HepG2 (cell line): ENCODE measurements around the gene GDAP1L1. TPM values are rescaled to one million over a fixed set of nuclear protein-coding genes. Genes with fewer than 3 reads are reported as not detected.

Source experiments
- BRF2 ChIP-seq: sonication (generic); formaldehyde crosslinking; IDR thresholded peaks from 2 replicates; pipeline ENCODE4 v1.8.1; 2022; ENCODE audit warnings: mild to moderate bottlenecking, missing genetic modification reagents
- CENPT ChIP-seq: sonication (generic); formaldehyde crosslinking; IDR thresholded peaks from 2 replicates; pipeline ENCODE4 v1.8.0; 2022; ENCODE audit warnings: low read depth, mild to moderate bottlenecking, moderate library complexity, missing genetic modification reagents
- CHD2 ChIP-seq: IDR thresholded peaks from 2 replicates; pipeline ENCODE4 v1.6.1; 2011; ENCODE audit warnings: low read depth, low read length, improper control_type of control experiment
- GATAD2A ChIP-seq: IDR thresholded peaks from 2 replicates; pipeline ENCODE4 v1.6.1; 2016
- IRF1 ChIP-seq: sonication (generic); formaldehyde crosslinking; IDR thresholded peaks from 2 replicates; pipeline ENCODE4 v1.4.0; 2020; ENCODE audit warnings: low read depth, mild to moderate bottlenecking, missing genetic modification reagents
- KDM5A ChIP-seq: fragments of 200-600 bp; sonication (generic); IDR thresholded peaks from 2 replicates; pipeline ENCODE4 v1.7.0; 2018; ENCODE audit warnings: antibody characterized with exemption, mild to moderate bottlenecking, low read length, borderline replicate concordance
- KLF6 ChIP-seq: IDR thresholded peaks from 2 replicates; pipeline ENCODE4 v1.8.0; 2016; ENCODE audit warnings: missing biosample characterization, missing genetic modification reagents
- MAFG ChIP-seq: sonication (generic); formaldehyde crosslinking; IDR thresholded peaks from 2 replicates; pipeline ENCODE4 v1.5.1; 2020; ENCODE audit warnings: mild to moderate bottlenecking, missing genetic modification reagents
- MIER3 ChIP-seq: IDR thresholded peaks from 2 replicates; pipeline ENCODE4 v1.6.1; 2016; ENCODE audit warnings: missing compliant biosample characterization, borderline replicate concordance
- MTA1 ChIP-seq: sonication (generic); formaldehyde crosslinking; IDR thresholded peaks from 2 replicates; pipeline ENCODE4 v1.4.0; 2020; ENCODE audit warnings: missing genetic modification reagents, mild to moderate bottlenecking, borderline replicate concordance
- NCOR1 ChIP-seq: fragments of 200-600 bp; sonication (generic); IDR thresholded peaks from 2 replicates; pipeline ENCODE4 v1.7.0; 2017; ENCODE audit warnings: antibody characterized with exemption, low read length, borderline replicate concordance
- SALL1 ChIP-seq: sonication (generic); formaldehyde crosslinking; IDR thresholded peaks from 2 replicates; pipeline ENCODE4 v1.8.0; 2022; ENCODE audit warnings: mild to moderate bottlenecking, missing genetic modification reagents
- TCF12 ChIP-seq, 2 experiments: fragments of 450-650 bp in 1 of 2; sonication (generic) in 1 of 2; formaldehyde crosslinking in 1 of 2; IDR thresholded peaks; 2 replicates each; pipeline versions ENCODE4 v1.6.1 to v1.8.0; 2017 to 2022; ENCODE audit warnings: antibody characterized with exemption in 1 of 2, mild to moderate bottlenecking in 1 of 2, missing genetic modification reagents in 1 of 2, moderate library complexity in 1 of 2
- TERF1 ChIP-seq: sonication (generic); formaldehyde crosslinking; IDR thresholded peaks from 2 replicates; pipeline ENCODE4 v1.8.0; 2022; ENCODE audit warnings: mild to moderate bottlenecking, missing genetic modification reagents, moderate library complexity
- USF2 ChIP-seq, 2 experiments: sonication (generic) in 1 of 2; formaldehyde crosslinking in 1 of 2; IDR thresholded peaks; 2 replicates each; pipeline versions ENCODE4 v1.5.1 to v1.6.1; 2011 to 2020; ENCODE audit warnings: borderline replicate concordance in 1 of 2, low read depth in 1 of 2, low read length in 1 of 2, mild to moderate bottlenecking in 1 of 2, missing genetic modification reagents in 1 of 2, moderate library complexity in 1 of 2
- ZBTB38 ChIP-seq: sonication (generic); formaldehyde crosslinking; IDR thresholded peaks from 2 replicates; pipeline ENCODE4 v1.5.1; 2020; ENCODE audit warnings: mild to moderate bottlenecking, missing genetic modification reagents
- ZNF138 ChIP-seq: sonication (generic); formaldehyde crosslinking; IDR thresholded peaks from 2 replicates; pipeline ENCODE4 v1.5.0; 2020; ENCODE audit warnings: mild to moderate bottlenecking, low read depth, missing genetic modification reagents
- ZNF232 ChIP-seq: sonication (generic); formaldehyde crosslinking; IDR thresholded peaks from 2 replicates; pipeline ENCODE4 v1.4.0; 2020; ENCODE audit warnings: missing genetic modification reagents, borderline replicate concordance
- ZNF256 ChIP-seq: sonication (generic); formaldehyde crosslinking; conservative IDR thresholded peaks from 2 replicates; pipeline ENCODE4 v1.4.0; 2020; ENCODE audit warnings: missing genetic modification reagents
- ZNF44 ChIP-seq: sonication (generic); formaldehyde crosslinking; IDR thresholded peaks from 2 replicates; pipeline ENCODE4 v1.5.1; 2020; ENCODE audit warnings: mild to moderate bottlenecking, missing genetic modification reagents
- ZNF550 ChIP-seq: sonication (generic); formaldehyde crosslinking; IDR thresholded peaks from 2 replicates; pipeline ENCODE4 v1.4.0; 2020; ENCODE audit warnings: mild to moderate bottlenecking, missing genetic modification reagents, borderline replicate concordance
- ZNF572 ChIP-seq: sonication (generic); formaldehyde crosslinking; IDR thresholded peaks from 2 replicates; pipeline ENCODE4 v1.5.1; 2020; ENCODE audit warnings: mild to moderate bottlenecking, missing genetic modification reagents
- ZNF672 ChIP-seq: sonication (generic); formaldehyde crosslinking; IDR thresholded peaks from 2 replicates; pipeline ENCODE4 v1.8.1; 2022; ENCODE audit warnings: missing genetic modification reagents
- ZNF746 ChIP-seq: sonication (generic); formaldehyde crosslinking; IDR thresholded peaks from 2 replicates; pipeline ENCODE4 v1.8.0; 2022; ENCODE audit warnings: mild to moderate bottlenecking, missing genetic modification reagents
- polyA plus RNA-seq, 8 experiments: library from polyadenylated mRNA; depleted of rRNA in 3 of 8; stranded (reverse) in 7 of 8; unstranded in 1 of 8; fragments of >200 nt; fragmentation: Illumina TruSeq in 4 of 8; extraction: Trizol in 4 of 8; gene quantifications; 2 replicates each; pipeline versions ENCODE4 v1.2.1 to v1.2.3, GENCODE V29; 2011 to 2016; ENCODE audit warnings: low read depth in 4 of 8, missing spikeins in 1 of 8, mixed read lengths in 1 of 8; ENCODE audit not compliant: insufficient read depth in 1 of 8
- total RNA-seq, 5 experiments: library from RNA; depleted of rRNA; stranded (reverse); fragments of >200 nt; fragmentation: Illumina TruSeq; extraction: Trizol; gene quantifications; 2 replicates each; pipeline ENCODE4 v1.2.3, GENCODE V29; 2016; ENCODE audit warnings: low read depth in 1 of 5

The GDAP1L1 gene
- total and polyA plus RNA-seq, 2 of the 13 experiments (the other 11 are each of a cell fraction or from before 2014, with no cell fraction given), result 0.04 TPM; not detected in 1

- no peak for TF ChIP-seq NCOR1
- no peak for TF ChIP-seq TCF12 (IDR thresholded peaks at IDR 0.05)
- no peak for TF ChIP-seq TCF12 (CRISPR knock-in tag; IDR thresholded peaks at IDR 0.05)
- TF ChIP-seq IRF1 (CRISPR knock-in tag), result no peak
- TF ChIP-seq BRF2 (CRISPR knock-in tag), result 0 out of 2 replicates have a peak, but pooled peaks have one; percentile 3
- TF ChIP-seq MIER3 (CRISPR knock-in tag), result no peak
- TF ChIP-seq ZNF746 (CRISPR knock-in tag), result peak; percentile 24; the same call in 1 of the 2 replicates
- 0 out of 2 replicates have a peak, but pooled peaks have one; percentile 18 for TF ChIP-seq GATAD2A
- TF ChIP-seq KDM5A, result peak; percentile 73
- no peak; the same call in 1 of the 2 replicates for TF ChIP-seq ZNF672
- no peak; the same call in 1 of the 2 replicates for TF ChIP-seq KLF6 (CRISPR knock-in tag)
- no peak for TF ChIP-seq USF2 (IDR thresholded peaks at IDR 0.05; ENCODE audit: low read depth, low read length)
- no peak for TF ChIP-seq USF2 (CRISPR knock-in tag; IDR thresholded peaks at IDR 0.05; ENCODE audit: borderline replicate concordance)
- 0 out of 2 replicates have a peak, but pooled peaks have one; percentile 63 for TF ChIP-seq ZNF232 (CRISPR knock-in tag)
- no peak for TF ChIP-seq ZNF550 (CRISPR knock-in tag)
- no peak for TF ChIP-seq TERF1
- TF ChIP-seq ZNF256, result no peak; the same call in 1 of the 2 replicates
- TF ChIP-seq CHD2, result no peak
- no peak for TF ChIP-seq MAFG
- 0 out of 2 replicates have a peak, but pooled peaks have one; percentile 19 for TF ChIP-seq ZNF44
- no peak; the same call in none of the 2 replicates for TF ChIP-seq ZNF572 (CRISPR knock-in tag)
- TF ChIP-seq ZBTB38 (CRISPR knock-in tag), result no peak; the same call in 1 of the 2 replicates
- no peak for TF ChIP-seq MTA1 (CRISPR knock-in tag)
- no peak for TF ChIP-seq CENPT (CRISPR knock-in tag)
- TF ChIP-seq ZNF138, result 0 out of 2 replicates have a peak, but pooled peaks have one; percentile 51
- no peak for TF ChIP-seq SALL1 (CRISPR knock-in tag)
Observed at GRCh38 chr20:44209686-44210405, 37.3 kb upstream of the GDAP1L1 start (continued).
